A549 (cell line): ENCODE data around the gene KIAA0232. TPM values are rescaled to one million over a fixed set of nuclear protein-coding genes. Genes with fewer than 3 reads are reported as not detected.

Experiments
- ATAC-seq, 2 experiments: fragments of 200-7000 bp in 1 of 2; fragments of >200 bp in 1 of 2; cut with Nextera tagmentation in 1 of 2; cut with Tn5 transposase in 1 of 2; 3 replicates each; pipeline versions ENCODE4 v1.8.0 to v1.9.1; 2018 to 2020; ENCODE audit warnings: mild to moderate bottlenecking in 1 of 2, moderate library complexity in 1 of 2
- CTCF ChIA-PET: fragments of 300-600 bp; sonication (Branson Sonifier 250); formaldehyde crosslinking; extraction: SDS; loops from one replicate; lab custom pipeline; 2021; ENCODE audit warnings: antibody characterized with exemption, inconsistent platforms; lab: Yijun Ruan, JAX
- POLR2A ChIA-PET: fragments of 350-600 bp; formaldehyde crosslinking; extraction: SDS; loops from one replicate; lab custom pipeline; 2021; ENCODE audit warnings: antibody characterized with exemption, inconsistent platforms; lab: Yijun Ruan, JAX
- DNase-seq, 2 experiments: peaks; one replicate each; pipeline versions ENCODE4 v3.0.0 to v3.0.0-alpha.2; 2011 to 2016; ENCODE audit warnings: low read depth in 1 of 2, low spot score in 1 of 2
- FAIRE-seq: peaks from 2 replicates; lab custom pipeline; 2011; peaks lifted over from hg19 to GRCh38; lab: Jason Lieb, UNC
- H3K27ac ChIP-seq, 2 experiments: fragments of >200 bp; sonication (Bioruptor Twin); formaldehyde crosslinking; 3 replicates each; pipeline ENCODE4 v1.5.1; 2016 to 2017
- H3K4me1 ChIP-seq: fragments of >200 bp; sonication (Bioruptor Twin); formaldehyde crosslinking; 3 replicates; pipeline ENCODE4 v1.6.1; 2016
- H3K4me2 ChIP-seq: fragments of >200 bp; sonication (Bioruptor Twin); formaldehyde crosslinking; 3 replicates; pipeline ENCODE4 v1.6.1; 2016
- H3K4me3 ChIP-seq: fragments of >200 bp; sonication (Bioruptor Twin); formaldehyde crosslinking; 3 replicates; pipeline ENCODE4 v1.5.1; 2016
- H3K9me3 ChIP-seq: fragments of >200 bp; sonication (Bioruptor Twin); formaldehyde crosslinking; 3 replicates; pipeline ENCODE4 v1.6.1; 2016
- CEBPB ChIP-seq, 2 experiments: fragments of >200 bp in 1 of 2; sonication (Bioruptor Twin) in 1 of 2; formaldehyde crosslinking in 1 of 2; IDR thresholded peaks; 2 replicates each; pipeline ENCODE4 v1.6.1; 2012 to 2016
- CHD2 ChIP-seq: fragments of 150-350 bp; IDR thresholded peaks from 2 replicates; pipeline ENCODE4 v1.6.1; 2014; ENCODE audit warnings: low read length; ENCODE audit not compliant: partially characterized antibody
- EHMT2 ChIP-seq: fragments of 200-600 bp; sonication (generic); IDR thresholded peaks from 2 replicates; pipeline ENCODE4 v1.6.1; 2016; ENCODE audit warnings: antibody characterized with exemption, low read depth, mild to moderate bottlenecking, moderate library complexity
- EP300 ChIP-seq, 2 experiments: fragments of >200 bp; sonication (Bioruptor Twin); formaldehyde crosslinking; IDR thresholded peaks; 2 replicates in 1 of 2; 3 replicates in 1 of 2; pipeline ENCODE4 v1.6.1; 2016 to 2017
- ESRRA ChIP-seq: fragments of 150-350 bp; IDR thresholded peaks from 2 replicates; pipeline ENCODE4 v1.6.1; 2014; ENCODE audit warnings: mild to moderate bottlenecking, low read length, borderline replicate concordance
- FOSL2 ChIP-seq, 2 experiments: fragments of 450-650 bp in 1 of 2; fragments of >200 bp in 1 of 2; sonication (Bioruptor Twin) in 1 of 2; formaldehyde crosslinking; IDR thresholded peaks; 2 replicates each; pipeline versions ENCODE4 v1.5.0 to v1.6.1; 2016 to 2020; ENCODE audit warnings: mild to moderate bottlenecking in 1 of 2, moderate library complexity in 1 of 2
- HOXA7 ChIP-seq: fragments of 250-450 bp; sonication (Bioruptor Pico); IDR thresholded peaks from 2 replicates; pipeline ENCODE4 v1.5.0; 2020; ENCODE audit warnings: mild to moderate bottlenecking, moderate library complexity
- HOXB5 ChIP-seq: fragments of 250-450 bp; sonication (Bioruptor Pico); IDR thresholded peaks from 2 replicates; pipeline ENCODE4 v1.5.0; 2020; ENCODE audit warnings: mild to moderate bottlenecking, moderate library complexity
- JUN ChIP-seq, 2 experiments: fragments of >200 bp; sonication (Bioruptor Twin); formaldehyde crosslinking; IDR thresholded peaks; 2 replicates in 1 of 2; 3 replicates in 1 of 2; pipeline ENCODE4 v1.6.1; 2016 to 2017
- JUNB ChIP-seq: fragments of >200 bp; sonication (Bioruptor Twin); formaldehyde crosslinking; IDR thresholded peaks from 2 replicates; pipeline ENCODE4 v1.6.1; 2016
- KDM1A ChIP-seq: fragments of 200-600 bp; sonication (generic); IDR thresholded peaks from 2 replicates; pipeline ENCODE4 v1.6.1; 2016; ENCODE audit warnings: low read depth, mild to moderate bottlenecking
- MYC ChIP-seq: IDR thresholded peaks from 2 replicates; pipeline ENCODE4 v1.6.1; 2012; ENCODE audit warnings: mild to moderate bottlenecking, inconsistent platforms, low read length, improper control_type of control experiment, borderline replicate concordance
- NPAS2 ChIP-seq: fragments of 250-450 bp; sonication (Bioruptor Pico); IDR thresholded peaks from 2 replicates; pipeline ENCODE4 v1.8.0; 2022; ENCODE audit warnings: mild to moderate bottlenecking, moderate library complexity, borderline replicate concordance
- NR3C1 ChIP-seq: fragments of >200 bp; sonication (Bioruptor Twin); formaldehyde crosslinking; IDR thresholded peaks from 3 replicates; pipeline ENCODE4 v1.6.1; 2017
- POLR2AphosphoS2 ChIP-seq: conservative IDR thresholded peaks from 2 replicates; pipeline ENCODE4 v1.6.1; 2012; ENCODE audit warnings: low read length, improper control_type of control experiment, inconsistent platforms
- RAD21 ChIP-seq, 2 experiments: fragments of >200 bp in 1 of 2; sonication (Bioruptor Twin) in 1 of 2; formaldehyde crosslinking in 1 of 2; IDR thresholded peaks in 1 of 2; conservative IDR thresholded peaks in 1 of 2; 2 replicates in 1 of 2; 3 replicates in 1 of 2; pipeline ENCODE4 v1.6.1; 2012 to 2018; ENCODE audit warnings: inconsistent platforms in 1 of 2
- RARB ChIP-seq: fragments of 250-450 bp; sonication (Bioruptor Pico); IDR thresholded peaks from 2 replicates; pipeline ENCODE4 v1.8.0; 2021; ENCODE audit warnings: mild to moderate bottlenecking, moderate library complexity
- RCOR1 ChIP-seq: fragments of 150-350 bp; IDR thresholded peaks from 2 replicates; pipeline ENCODE4 v1.6.1; 2014; ENCODE audit warnings: antibody characterized with exemption, low read length, low read depth
- RFX5 ChIP-seq: fragments of 450-650 bp; IDR thresholded peaks from 2 replicates; pipeline ENCODE4 v1.7.1; 2014; ENCODE audit warnings: antibody characterized with exemption, mild to moderate bottlenecking, moderate library complexity
- RNF2 ChIP-seq: fragments of 200-600 bp; sonication (generic); IDR thresholded peaks from 2 replicates; pipeline ENCODE4 v1.6.1; 2016; ENCODE audit warnings: low read depth, mild to moderate bottlenecking, antibody characterized with exemption, moderate library complexity, borderline replicate concordance
- TFCP2L1 ChIP-seq: fragments of 250-450 bp; sonication (Bioruptor Pico); IDR thresholded peaks from 2 replicates; pipeline ENCODE4 v1.5.0; 2021; ENCODE audit warnings: mild to moderate bottlenecking
- ZC3H11A ChIP-seq: fragments of 450-650 bp; IDR thresholded peaks from 2 replicates; pipeline ENCODE4 v1.6.1; 2014; ENCODE audit warnings: antibody characterized with exemption, mild to moderate bottlenecking
- ZFP36 ChIP-seq: fragments of 450-650 bp; IDR thresholded peaks from 2 replicates; pipeline ENCODE4 v1.6.1; 2014; ENCODE audit warnings: borderline replicate concordance; ENCODE audit not compliant: partially characterized antibody
- ZNF302 ChIP-seq: fragments of 250-450 bp; sonication (Bioruptor Pico); IDR thresholded peaks from 2 replicates; pipeline ENCODE4 v1.9.0; 2021; ENCODE audit warnings: inconsistent platforms, mild to moderate bottlenecking, moderate library complexity
- WGBS: methylation state at CpG from one replicate; pipeline ENCODE4 v1.1.6; 2017; ENCODE audit errors: missing lambda C conversion rate; 5-methylcytosine and 5-hydroxymethylcytosine counted together
- polyA plus RNA-seq, 4 experiments: library from polyadenylated mRNA; depleted of rRNA in 3 of 4; stranded (reverse); fragments of >200 nt; fragmentation: RNase III in 1 of 4; extraction: RNeasy Plus Mini Kit Qiagen cat#74134 plus additional on column Dnase treatment in 1 of 4; gene quantifications; 2 replicates in 3 of 4; 3 replicates in 1 of 4; pipeline ENCODE4 v1.2.3, GENCODE V29; 2011 to 2017
- TF ChIP-seq, protein P1 (sequence below): fragments of >200 bp; sonication (Bioruptor Twin); formaldehyde crosslinking; IDR thresholded peaks from 2 replicates; pipeline ENCODE4 v1.6.1; 2016
- TF ChIP-seq, protein P2 (sequence below): fragments of 250-450 bp; sonication (Bioruptor Pico); IDR thresholded peaks from 2 replicates; pipeline ENCODE4 v1.5.0; 2021; ENCODE audit warnings: mild to moderate bottlenecking, moderate library complexity, borderline replicate concordance
- TF ChIP-seq, protein P3 (sequence below): fragments of 250-450 bp; sonication (Bioruptor Pico); IDR thresholded peaks from 2 replicates; pipeline ENCODE4 v1.5.0; 2020; ENCODE audit warnings: low read depth, mild to moderate bottlenecking, moderate library complexity

The KIAA0232 gene
- polyA plus RNA-seq, 2 of the 4 experiments (the other 2 are of a cell fraction) = 9.3 to 21.5 TPM

GRCh38 chr4:6811165-6811564 is 28.6 kb downstream of the KIAA0232 start:
- no peaks in the 10 kb centered on the region for H3K9me3 ChIP-seq
- CTCF ChIA-PET = interaction anchor here (1.1 kb wide), 1 partner anchor 63 kb away, joined by 3 read pairs; no protein-coding TSS in a partner anchor
- WGBS = 92% methylated on average over 6 of the region's 6 CpGs
- no peak for FAIRE-seq
- ATAC-seq = no peak
- no peak overlapping the region for H3K27ac ChIP-seq
- POLR2A ChIA-PET = no interaction called here
- peaks cover 20% of the 10 kb centered on the region for H3K4me1 ChIP-seq
- no peak overlapping the region for H3K4me2 ChIP-seq
- no peak for DNase-seq
- TF ChIP-seq RCOR1 (no peak), CEBPB (IDR thresholded peaks at IDR 0.05) (peak in 1 of 2 experiments; percentile 46; a peak in 2 of 4 replicates), RARB (CRISPR knock-in tag) (no peak), JUNB (no peak), HOXA7 (no peak)
- H3K4me3 ChIP-seq = no peak overlapping the region

DNA sequence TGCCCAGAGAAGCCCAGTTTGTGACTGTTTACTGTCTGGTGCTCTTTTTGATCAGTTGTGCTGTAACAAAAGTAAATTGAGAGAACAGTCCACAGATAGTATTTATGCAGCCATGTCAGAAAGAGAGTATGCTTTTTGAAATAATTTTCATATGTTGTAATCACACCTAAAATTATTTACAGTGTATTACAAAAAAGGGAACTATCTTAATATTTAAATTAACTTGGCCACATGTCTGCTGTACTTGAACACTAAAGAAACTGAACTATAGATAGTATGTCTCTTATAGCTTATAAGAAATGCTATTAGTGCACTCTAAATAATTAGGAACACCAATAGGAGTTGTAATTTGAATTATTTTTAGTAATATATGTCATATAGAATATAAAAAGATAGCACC is 30.2 kb downstream of the KIAA0232 start:
- ChIA-PET CTCF (no interaction called here), POLR2A (no interaction called here)
- TF ChIP-seq KDM1A (no peak), RFX5 (no peak), RAD21 (conservative IDR thresholded peaks at IDR 0.05 in 1 of 2, IDR thresholded peaks at IDR 0.05 in 1 of 2) (no peak), EHMT2 (no peak), CEBPB (IDR thresholded peaks at IDR 0.05) (no peak), HOXB5 (CRISPR knock-in tag) (no peak), ZFP36 (no peak), HOXA7 (no peak)
- TF ChIP-seq, protein P1, sequence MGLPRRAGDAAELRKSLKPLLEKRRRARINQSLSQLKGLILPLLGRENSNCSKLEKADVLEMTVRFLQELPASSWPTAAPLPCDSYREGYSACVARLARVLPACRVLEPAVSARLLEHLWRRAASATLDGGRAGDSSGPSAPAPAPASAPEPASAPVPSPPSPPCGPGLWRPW = no peak
- H3K9me3 ChIP-seq = no peaks in the 10 kb centered on the region
- no peak overlapping the region for H3K4me2 ChIP-seq
- no peak for DNase-seq
- FAIRE-seq = no peak
- no peak overlapping the region for H3K4me3 ChIP-seq
- no peak for ATAC-seq
- H3K4me1 ChIP-seq = peaks cover 4% of the 10 kb centered on the region
- no peak overlapping the region for H3K27ac ChIP-seq

DNA sequence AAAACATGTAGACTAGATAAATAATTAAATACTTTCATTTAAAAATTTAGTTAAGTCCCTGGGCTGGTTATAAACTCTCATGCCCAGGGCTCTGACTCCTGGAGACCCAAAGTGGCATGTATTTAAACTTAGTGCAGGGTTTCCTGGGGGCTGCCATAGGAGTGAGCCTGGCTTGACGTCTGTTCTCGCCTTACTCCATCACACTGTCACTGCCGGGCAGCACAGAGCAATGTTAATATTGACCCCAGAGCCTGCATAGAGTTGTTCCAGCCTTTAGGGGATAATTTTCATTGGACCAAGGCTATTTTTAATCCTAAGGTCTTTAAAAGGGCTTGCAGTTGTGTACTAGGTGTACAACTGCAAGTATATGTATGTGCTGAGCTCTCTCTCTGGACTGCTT is 31.2 kb downstream of the KIAA0232 start:
- FAIRE-seq = no peak
- CTCF ChIA-PET = no interaction called here
- WGBS = 81% methylated on average over 3 of the region's 3 CpGs

GRCh38 chr4:6815029-6815836 is 32.7 kb downstream of the KIAA0232 start:
- DNase-seq (no peak), ATAC-seq (no peak), FAIRE-seq (no peak)
- ChIA-PET CTCF (interaction anchor here (0.9 kb wide), 1 partner anchor 31 kb away, joined by 8 read pairs; no protein-coding TSS in a partner anchor), POLR2A (no interaction called here)
- 80% methylated on average over 9 of the region's 9 CpGs for WGBS
- TF ChIP-seq POLR2AphosphoS2 = no peak
- TF ChIP-seq NPAS2 (CRISPR knock-in tag) = no peak
- TF ChIP-seq, protein P1 = no peak
- TF ChIP-seq JUN (IDR thresholded peaks at IDR 0.05) = no peak
- TF ChIP-seq ZC3H11A = no peak
- no peak for TF ChIP-seq CHD2
- TF ChIP-seq RNF2 = no peak
- no peak for TF ChIP-seq MYC
- TF ChIP-seq, protein P2, sequence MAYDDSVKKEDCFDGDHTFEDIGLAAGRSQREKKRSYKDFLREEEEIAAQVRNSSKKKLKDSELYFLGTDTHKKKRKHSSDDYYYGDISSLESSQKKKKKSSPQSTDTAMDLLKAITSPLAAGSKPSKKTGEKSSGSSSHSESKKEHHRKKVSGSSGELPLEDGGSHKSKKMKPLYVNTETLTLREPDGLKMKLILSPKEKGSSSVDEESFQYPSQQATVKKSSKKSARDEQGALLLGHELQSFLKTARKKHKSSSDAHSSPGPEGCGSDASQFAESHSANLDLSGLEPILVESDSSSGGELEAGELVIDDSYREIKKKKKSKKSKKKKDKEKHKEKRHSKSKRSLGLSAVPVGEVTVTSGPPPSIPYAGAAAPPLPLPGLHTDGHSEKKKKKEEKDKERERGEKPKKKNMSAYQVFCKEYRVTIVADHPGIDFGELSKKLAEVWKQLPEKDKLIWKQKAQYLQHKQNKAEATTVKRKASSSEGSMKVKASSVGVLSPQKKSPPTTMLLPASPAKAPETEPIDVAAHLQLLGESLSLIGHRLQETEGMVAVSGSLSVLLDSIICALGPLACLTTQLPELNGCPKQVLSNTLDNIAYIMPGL (CRISPR knock-in tag) = no peak
- TF ChIP-seq FOSL2 (IDR thresholded peaks at IDR 0.05) = no peak
- TF ChIP-seq FOSL2 (CRISPR knock-in tag; IDR thresholded peaks at IDR 0.05) = no peak
- TF ChIP-seq NR3C1 = no peak
- TF ChIP-seq ESRRA = no peak
- TF ChIP-seq RAD21 (conservative IDR thresholded peaks at IDR 0.05 in 1 of 2, IDR thresholded peaks at IDR 0.05 in 1 of 2) = no peak
- TF ChIP-seq, protein P3, sequence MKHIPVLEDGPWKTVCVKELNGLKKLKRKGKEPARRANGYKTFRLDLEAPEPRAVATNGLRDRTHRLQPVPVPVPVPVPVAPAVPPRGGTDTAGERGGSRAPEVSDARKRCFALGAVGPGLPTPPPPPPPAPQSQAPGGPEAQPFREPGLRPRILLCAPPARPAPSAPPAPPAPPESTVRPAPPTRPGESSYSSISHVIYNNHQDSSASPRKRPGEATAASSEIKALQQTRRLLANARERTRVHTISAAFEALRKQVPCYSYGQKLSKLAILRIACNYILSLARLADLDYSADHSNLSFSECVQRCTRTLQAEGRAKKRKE (CRISPR knock-in tag) = no peak
- no peak for TF ChIP-seq ZFP36
- no peak for TF ChIP-seq TFCP2L1 (CRISPR knock-in tag)
- no peak for TF ChIP-seq EP300 (IDR thresholded peaks at IDR 0.05)
- peaks cover 6% of the 10 kb centered on the region; the same call in 1 of the 3 replicates for H3K9me3 ChIP-seq
- H3K27ac ChIP-seq = no peak overlapping the region
- no peak overlapping the region for H3K4me2 ChIP-seq
- H3K4me1 ChIP-seq = no peaks in the 10 kb centered on the region
- H3K4me3 ChIP-seq = no peak overlapping the region

More for the DNA sequence above, 31.2 kb downstream of the KIAA0232 start:
- no peak for DNase-seq
- POLR2A ChIA-PET = no interaction called here
- no peaks in the 10 kb centered on the region for H3K4me1 ChIP-seq
- no peak overlapping the region for H3K4me2 ChIP-seq
- no peak overlapping the region for H3K27ac ChIP-seq
- ATAC-seq = no peak
- no peak overlapping the region for H3K4me3 ChIP-seq
- H3K9me3 ChIP-seq = peaks cover 3% of the 10 kb centered on the region; the same call in 1 of the 3 replicates
- no peak for TF ChIP-seq ZNF302 (CRISPR knock-in tag)
